HepG2 (cell line): ENCODE results near the gene PDCD11.

ENCODE experiments used
- AHR ChIP-seq: IDR thresholded peaks from 2 replicates; pipeline ENCODE4 v1.6.1; 2018; ENCODE audit warnings: missing genetic modification reagents, missing compliant biosample characterization
- BCL6 ChIP-seq: IDR thresholded peaks from 2 replicates; pipeline ENCODE4 v1.6.1; 2016; ENCODE audit warnings: missing genetic modification reagents, missing compliant biosample characterization
- CBX5 ChIP-seq: sonication (generic); formaldehyde crosslinking; IDR thresholded peaks from 2 replicates; pipeline ENCODE4 v1.4.0; 2020; ENCODE audit warnings: missing genetic modification reagents, borderline replicate concordance
- RAD21 ChIP-seq: fragments of 450-650 bp; formaldehyde crosslinking; IDR thresholded peaks from 2 replicates; pipeline ENCODE4 v1.5.0; 2020; ENCODE audit warnings: mild to moderate bottlenecking
- RFX5 ChIP-seq: IDR thresholded peaks from 2 replicates; pipeline ENCODE4 v1.6.1; 2011; ENCODE audit warnings: low read depth, low read length, improper control_type of control experiment
- ZNF784 ChIP-seq: sonication (generic); formaldehyde crosslinking; IDR thresholded peaks from 2 replicates; pipeline ENCODE4 v1.5.1; 2020; ENCODE audit warnings: missing genetic modification reagents, mild to moderate bottlenecking, borderline replicate concordance
- TF ChIP-seq, protein P1 (sequence below): sonication (generic); formaldehyde crosslinking; IDR thresholded peaks from 2 replicates; pipeline ENCODE4 v1.5.0; 2020; ENCODE audit warnings: mild to moderate bottlenecking, missing genetic modification reagents, moderate library complexity
- TF ChIP-seq, protein P2 (sequence below): IDR thresholded peaks from 2 replicates; pipeline ENCODE4 v1.6.1; 2016; ENCODE audit warnings: control low read depth
- TF ChIP-seq, protein P3 (sequence below): sonication (generic); formaldehyde crosslinking; IDR thresholded peaks from 2 replicates; pipeline ENCODE4 v1.4.0; 2020; ENCODE audit warnings: mild to moderate bottlenecking, missing genetic modification reagents

GRCh38 chr10:103456074-103456660, 59.7 kb downstream of the PDCD11 start:
- no peak for TF ChIP-seq CBX5 (CRISPR knock-in tag)
- TF ChIP-seq, protein P1, sequence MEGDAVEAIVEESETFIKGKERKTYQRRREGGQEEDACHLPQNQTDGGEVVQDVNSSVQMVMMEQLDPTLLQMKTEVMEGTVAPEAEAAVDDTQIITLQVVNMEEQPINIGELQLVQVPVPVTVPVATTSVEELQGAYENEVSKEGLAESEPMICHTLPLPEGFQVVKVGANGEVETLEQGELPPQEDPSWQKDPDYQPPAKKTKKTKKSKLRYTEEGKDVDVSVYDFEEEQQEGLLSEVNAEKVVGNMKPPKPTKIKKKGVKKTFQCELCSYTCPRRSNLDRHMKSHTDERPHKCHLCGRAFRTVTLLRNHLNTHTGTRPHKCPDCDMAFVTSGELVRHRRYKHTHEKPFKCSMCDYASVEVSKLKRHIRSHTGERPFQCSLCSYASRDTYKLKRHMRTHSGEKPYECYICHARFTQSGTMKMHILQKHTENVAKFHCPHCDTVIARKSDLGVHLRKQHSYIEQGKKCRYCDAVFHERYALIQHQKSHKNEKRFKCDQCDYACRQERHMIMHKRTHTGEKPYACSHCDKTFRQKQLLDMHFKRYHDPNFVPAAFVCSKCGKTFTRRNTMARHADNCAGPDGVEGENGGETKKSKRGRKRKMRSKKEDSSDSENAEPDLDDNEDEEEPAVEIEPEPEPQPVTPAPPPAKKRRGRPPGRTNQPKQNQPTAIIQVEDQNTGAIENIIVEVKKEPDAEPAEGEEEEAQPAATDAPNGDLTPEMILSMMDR (CRISPR knock-in tag): no peak
- no peak for TF ChIP-seq RFX5
- TF ChIP-seq, protein P2, sequence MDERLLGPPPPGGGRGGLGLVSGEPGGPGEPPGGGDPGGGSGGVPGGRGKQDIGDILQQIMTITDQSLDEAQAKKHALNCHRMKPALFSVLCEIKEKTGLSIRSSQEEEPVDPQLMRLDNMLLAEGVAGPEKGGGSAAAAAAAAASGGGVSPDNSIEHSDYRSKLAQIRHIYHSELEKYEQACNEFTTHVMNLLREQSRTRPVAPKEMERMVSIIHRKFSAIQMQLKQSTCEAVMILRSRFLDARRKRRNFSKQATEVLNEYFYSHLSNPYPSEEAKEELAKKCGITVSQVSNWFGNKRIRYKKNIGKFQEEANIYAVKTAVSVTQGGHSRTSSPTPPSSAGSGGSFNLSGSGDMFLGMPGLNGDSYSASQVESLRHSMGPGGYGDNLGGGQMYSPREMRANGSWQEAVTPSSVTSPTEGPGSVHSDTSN (CRISPR knock-in tag): no peak
- TF ChIP-seq, protein P3, sequence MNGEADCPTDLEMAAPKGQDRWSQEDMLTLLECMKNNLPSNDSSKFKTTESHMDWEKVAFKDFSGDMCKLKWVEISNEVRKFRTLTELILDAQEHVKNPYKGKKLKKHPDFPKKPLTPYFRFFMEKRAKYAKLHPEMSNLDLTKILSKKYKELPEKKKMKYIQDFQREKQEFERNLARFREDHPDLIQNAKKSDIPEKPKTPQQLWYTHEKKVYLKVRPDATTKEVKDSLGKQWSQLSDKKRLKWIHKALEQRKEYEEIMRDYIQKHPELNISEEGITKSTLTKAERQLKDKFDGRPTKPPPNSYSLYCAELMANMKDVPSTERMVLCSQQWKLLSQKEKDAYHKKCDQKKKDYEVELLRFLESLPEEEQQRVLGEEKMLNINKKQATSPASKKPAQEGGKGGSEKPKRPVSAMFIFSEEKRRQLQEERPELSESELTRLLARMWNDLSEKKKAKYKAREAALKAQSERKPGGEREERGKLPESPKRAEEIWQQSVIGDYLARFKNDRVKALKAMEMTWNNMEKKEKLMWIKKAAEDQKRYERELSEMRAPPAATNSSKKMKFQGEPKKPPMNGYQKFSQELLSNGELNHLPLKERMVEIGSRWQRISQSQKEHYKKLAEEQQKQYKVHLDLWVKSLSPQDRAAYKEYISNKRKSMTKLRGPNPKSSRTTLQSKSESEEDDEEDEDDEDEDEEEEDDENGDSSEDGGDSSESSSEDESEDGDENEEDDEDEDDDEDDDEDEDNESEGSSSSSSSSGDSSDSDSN (CRISPR knock-in tag): no peak
- no peak for TF ChIP-seq BCL6 (CRISPR knock-in tag)
- no peak for TF ChIP-seq RAD21 (CRISPR knock-in tag)
- TF ChIP-seq ZNF784 (CRISPR knock-in tag): no peak
- TF ChIP-seq AHR (CRISPR knock-in tag): no peak
